Middle frontal gyrus (tissue), 1 donor: ENCODE measurements around the gene PRDM1.

Experiments
- DNase-seq: peaks from one replicate; pipeline ENCODE4 v3.0.0-alpha.2; 2015; ENCODE audit warnings: low spot score; ENCODE audit errors: extremely low spot score

Gene PRDM1

GRCh38 chr6:106097411-106098231 lies 11.5 kb downstream of the PRDM1 start:
- DNase-seq: no peak

- no peak for DNase-seq
Observed at GRCh38 chr6:106098383-106099234, 12.5 kb downstream of the PRDM1 start.

- no peak for DNase-seq
Observed at GRCh38 chr6:106099235-106099537, 13.1 kb downstream of the PRDM1 start.

- no peak for DNase-seq
Observed at GRCh38 chr6:106100755-106101154, 14.6 kb downstream of the PRDM1 start.

GRCh38 chr6:106101466-106101865 lies 15.3 kb downstream of the PRDM1 start:
- DNase-seq: no peak

GRCh38 chr6:106102034-106102433 lies 15.9 kb downstream of the PRDM1 start:
- DNase-seq: no peak

GRCh38 chr6:106102967-106103727 lies 17.0 kb downstream of the PRDM1 start:
- DNase-seq: no peak

GRCh38 chr6:106103728-106104109 lies 17.6 kb downstream of the PRDM1 start:
- DNase-seq: no peak

GRCh38 chr6:106104476-106104875 lies 18.3 kb downstream of the PRDM1 start:
- no peak for DNase-seq

GRCh38 chr6:106104941-106105340 lies 18.8 kb downstream of the PRDM1 start:
- DNase-seq: no peak

GRCh38 chr6:106105493-106105892 lies 19.4 kb downstream of the PRDM1 start:
- no peak for DNase-seq

- DNase-seq: no peak
Observed at GRCh38 chr6:106106276-106107042, 20.3 kb downstream of the PRDM1 start.

- DNase-seq: no peak
Observed at GRCh38 chr6:106107043-106107613, 21.0 kb downstream of the PRDM1 start.

- no peak for DNase-seq
Observed at GRCh38 chr6:106108129-106108528, 22.0 kb downstream of the PRDM1 start.

- no peak for DNase-seq
Observed at GRCh38 chr6:106109029-106109428, 22.9 kb downstream of the PRDM1 start.

- DNase-seq: no peak
Observed at GRCh38 chr6:106110164-106110826, 24.2 kb downstream of the PRDM1 start.

- no peak for DNase-seq
Observed at GRCh38 chr6:106112433-106112832, 26.3 kb downstream of the PRDM1 start.

- no peak for DNase-seq
Observed at GRCh38 chr6:106113256-106113959, 27.3 kb downstream of the PRDM1 start.

- DNase-seq: no peak
Observed at GRCh38 chr6:106114492-106114891, 28.4 kb downstream of the PRDM1 start.

- no peak for DNase-seq
Observed at GRCh38 chr6:106115286-106115685, 29.1 kb downstream of the PRDM1 start.
